Measurements from ENCODE around the gene MYOM3. TPM values are rescaled to one million over a fixed set of nuclear protein-coding genes. Genes with fewer than 3 reads are reported as not detected.

The MYOM3 gene
- total RNA-seq, 1 experiment from 2014 or later, result 7.9 TPM

GRCh38 chr1:24071941-24072340 is 40.0 kb downstream of the MYOM3 start:
- ChIA-PET POLR2A (no interaction called here), RAD21 (ENCODE audit: low non-redundant PET in 1 of 2, low total read pairs in 2 of 2, uncharacterized antibody in 2 of 2, unreplicated experiment in 2 of 2) (interaction anchor here in 1 of 2 experiments (1.4 kb wide), 1 partner anchor 127 kb away, joined by 3 read pairs; no protein-coding TSS in a partner anchor), CTCF (interaction anchor here (1.0 to 2.4 kb wide), 6 partner anchors 31 to 320 kb away, joined by 3 to 19 read pairs (median 7); no protein-coding TSS in a partner anchor)
- Histone ChIP-seq H3K36me3 (ENCODE audit: control insufficient read depth in 1 of 2, insufficient read depth in 2 of 2, low read length in 2 of 2) (no peaks in the 10 kb centered on the region), H3K27me3 (ENCODE audit: insufficient read depth, low read length) (no peaks in the 10 kb centered on the region), H3K79me2 (ENCODE audit: insufficient read depth, low read length) (no peaks in the 10 kb centered on the region), H3K27ac (ENCODE audit: low read depth, low read length) (no peak overlapping the region), H3K4me2 (ENCODE audit: low read length) (no peak overlapping the region), H2AFZ (ENCODE audit: low read depth, low read length, poor library complexity, severe bottlenecking) (no peak overlapping the region), H3K4me1 (ENCODE audit: control insufficient read depth in 1 of 2, insufficient read depth in 2 of 2, low read length in 2 of 2) (peaks cover 0 to 18% of the 10 kb centered on the region in 2 experiments; a peak in 2 of 4 replicates), H3K9me3 (ENCODE audit: control insufficient read depth in 1 of 2, insufficient read depth in 1 of 2, low read depth in 1 of 2, low read length in 2 of 2) (no peaks in the 10 kb centered on the region), H3K9ac (ENCODE audit: low read length) (no peak overlapping the region), H4K20me1 (ENCODE audit: insufficient read depth) (no peaks in the 10 kb centered on the region), H3K9me2 (ENCODE audit: insufficient read depth) (no peaks in the 10 kb centered on the region), H3K4me3 (replicated peaks in 1 of 2; ENCODE audit: low read depth in 1 of 2, low read length in 2 of 2) (no peak overlapping the region)
- intact Hi-C loops (cut with micrococcal nuclease), result loop anchor here (2.0 kb wide), 2 partner anchors 127 to 319 kb away; no protein-coding TSS in a partner anchor
- BruUV-seq (replicated peaks), result no TSS peak
- no peak for DNase-seq (ENCODE audit: low read depth, low spot score)
- no peak for ATAC-seq
- TF ChIP-seq MAX (IDR thresholded peaks at IDR 0.05) (no peak), POLR2AphosphoS5 (IDR thresholded peaks at IDR 0.05; ENCODE audit: low read depth, low read length) (no peak), YY1 (IDR thresholded peaks at IDR 0.05; ENCODE audit: extremely low read depth, insufficient replicate concordance, low read depth, low read length) (no peak), CTCF (IDR thresholded peaks at IDR 0.05 in 2 of 3, conservative IDR thresholded peaks at IDR 0.05 in 1 of 3; ENCODE audit: borderline replicate concordance in 1 of 3, insufficient read depth in 1 of 3, low read depth in 2 of 3, low read length in 2 of 3) (no peak), SIN3A (IDR thresholded peaks at IDR 0.05; ENCODE audit: low read depth) (no peak), SP1 (IDR thresholded peaks at IDR 0.05; ENCODE audit: low read depth) (no peak)
